HG03439 (cell line): ENCODE measurements around the gene RNF213.

Experiments
- ATAC-seq: cut with Tn5 transposase; IDR thresholded peaks from one replicate; pipeline ENCODE4 v1.9.1; 2021; ENCODE audit warnings: mild to moderate bottlenecking, moderate library complexity; ENCODE audit not compliant: unreplicated experiment

RNF213 gene

GRCh38 chr17:80443916-80444643, 183.4 kb downstream of the RNF213 start:
- no peak for ATAC-seq

DNA sequence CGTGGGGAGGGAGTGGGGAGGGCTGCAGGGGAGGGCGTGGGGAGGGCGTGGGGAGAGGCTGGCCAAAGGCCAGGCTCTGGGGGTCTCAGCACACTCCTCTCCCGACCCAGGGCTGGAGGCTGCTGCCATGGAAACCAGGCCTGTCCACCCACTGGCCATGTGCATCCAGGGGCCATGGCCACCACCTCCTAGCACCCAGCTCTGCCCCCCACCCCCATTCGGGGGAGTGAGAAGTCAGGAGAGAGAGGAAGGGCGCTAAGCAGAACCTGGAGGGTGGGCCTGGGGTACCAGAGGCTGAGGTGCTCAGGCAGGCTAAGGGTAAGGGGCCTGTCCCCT, 184.0 kb downstream of the RNF213 start:
- ATAC-seq, result no peak

DNA sequence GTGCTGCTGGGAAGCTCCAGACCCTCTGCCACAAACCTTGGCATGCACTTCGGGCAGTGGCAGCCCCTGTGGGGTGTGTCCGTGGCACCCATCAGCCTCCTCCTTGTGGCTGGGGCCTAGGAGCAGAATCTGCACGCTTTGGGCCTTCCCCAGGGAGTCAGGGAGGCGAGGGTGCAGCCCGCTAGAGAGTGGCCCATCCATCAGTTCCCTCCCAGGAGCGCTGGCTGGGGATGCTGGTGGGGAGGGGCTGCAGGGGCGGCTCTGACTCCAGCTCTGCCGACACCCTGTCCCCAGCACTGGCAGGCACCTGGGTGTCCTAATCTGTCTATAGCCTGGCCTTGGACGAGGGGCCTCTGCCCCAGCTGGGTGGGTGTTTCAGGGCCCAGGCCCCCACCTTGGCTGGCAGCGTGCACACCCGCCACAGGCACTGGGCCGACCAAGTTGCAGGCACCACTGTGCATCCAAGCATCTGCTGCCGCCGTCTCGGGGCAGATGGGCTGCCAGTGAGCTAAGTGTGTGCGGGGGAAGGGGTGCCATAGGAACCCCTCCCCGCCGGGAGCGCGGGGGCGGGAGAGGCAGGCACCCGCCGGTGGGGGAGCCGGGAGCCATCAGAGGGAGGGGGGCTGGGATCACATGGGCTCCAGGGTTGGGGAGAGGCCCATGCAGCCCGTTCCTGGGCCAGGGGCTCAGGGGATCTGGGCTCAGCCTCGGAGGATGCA, 184.5 kb downstream of the RNF213 start:
- no peak for ATAC-seq

DNA sequence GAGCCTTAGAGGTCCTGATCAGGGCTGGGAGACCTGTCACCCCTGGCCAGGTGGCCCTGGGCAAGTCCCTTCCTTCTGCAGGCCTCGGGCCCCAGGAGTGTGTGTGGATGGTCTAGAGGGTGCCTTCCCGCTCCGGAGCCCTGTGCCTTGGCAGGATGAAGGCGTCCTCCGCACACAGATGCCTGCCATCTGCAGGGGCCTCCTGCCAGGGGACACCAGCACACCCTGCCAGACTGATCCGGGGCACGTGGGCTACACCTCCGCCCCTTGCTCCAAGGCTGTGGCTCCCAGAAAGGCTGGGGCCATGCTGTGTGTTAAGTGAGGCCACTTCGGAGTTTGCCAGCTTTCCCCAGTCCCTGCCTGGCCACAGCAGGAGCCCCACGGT, 185.1 kb downstream of the RNF213 start:
- ATAC-seq, result no peak

DNA sequence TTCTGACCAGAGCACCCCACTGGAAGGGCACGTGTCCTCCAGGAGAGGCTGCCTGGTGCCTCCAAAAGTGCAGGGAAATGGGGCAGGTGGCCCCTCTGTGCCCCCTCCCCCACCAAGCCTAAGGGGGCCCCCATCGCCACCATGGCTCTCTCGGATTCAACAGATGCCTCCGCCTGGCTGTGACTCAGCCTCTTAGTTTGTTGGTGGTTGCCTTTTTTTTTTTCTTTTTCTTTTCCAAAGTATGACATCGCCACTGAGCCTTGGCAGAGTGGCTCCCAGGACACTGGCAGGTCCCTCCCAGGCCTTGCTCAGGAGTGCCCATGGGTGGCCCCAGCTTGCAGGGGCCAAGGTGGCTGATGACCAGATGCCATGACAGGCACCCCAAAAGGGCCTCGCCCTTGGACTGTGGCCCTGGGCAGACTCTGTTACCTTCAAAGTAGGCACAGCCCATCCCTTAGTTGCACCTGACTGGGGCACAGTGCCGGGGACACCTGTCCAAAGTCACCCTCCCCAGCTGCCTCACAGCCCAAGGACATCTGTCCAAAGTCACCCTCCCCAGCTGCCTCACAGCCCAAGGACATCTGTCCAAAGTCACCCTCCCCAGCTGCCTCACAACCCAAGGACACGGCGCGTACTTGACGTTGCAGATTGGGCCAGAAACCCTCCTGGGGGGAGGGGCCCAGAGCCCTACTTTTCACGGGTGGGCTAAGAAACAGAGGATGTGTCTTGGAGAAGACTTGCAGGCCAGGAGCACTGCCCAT, 186.2 kb downstream of the RNF213 start:
- no peak for ATAC-seq

- no peak for ATAC-seq
Observed at GRCh38 chr17:80447790-80448189, 187.1 kb downstream of the RNF213 start.
